ENCODE data around the gene AR.

The AR gene

DNA sequence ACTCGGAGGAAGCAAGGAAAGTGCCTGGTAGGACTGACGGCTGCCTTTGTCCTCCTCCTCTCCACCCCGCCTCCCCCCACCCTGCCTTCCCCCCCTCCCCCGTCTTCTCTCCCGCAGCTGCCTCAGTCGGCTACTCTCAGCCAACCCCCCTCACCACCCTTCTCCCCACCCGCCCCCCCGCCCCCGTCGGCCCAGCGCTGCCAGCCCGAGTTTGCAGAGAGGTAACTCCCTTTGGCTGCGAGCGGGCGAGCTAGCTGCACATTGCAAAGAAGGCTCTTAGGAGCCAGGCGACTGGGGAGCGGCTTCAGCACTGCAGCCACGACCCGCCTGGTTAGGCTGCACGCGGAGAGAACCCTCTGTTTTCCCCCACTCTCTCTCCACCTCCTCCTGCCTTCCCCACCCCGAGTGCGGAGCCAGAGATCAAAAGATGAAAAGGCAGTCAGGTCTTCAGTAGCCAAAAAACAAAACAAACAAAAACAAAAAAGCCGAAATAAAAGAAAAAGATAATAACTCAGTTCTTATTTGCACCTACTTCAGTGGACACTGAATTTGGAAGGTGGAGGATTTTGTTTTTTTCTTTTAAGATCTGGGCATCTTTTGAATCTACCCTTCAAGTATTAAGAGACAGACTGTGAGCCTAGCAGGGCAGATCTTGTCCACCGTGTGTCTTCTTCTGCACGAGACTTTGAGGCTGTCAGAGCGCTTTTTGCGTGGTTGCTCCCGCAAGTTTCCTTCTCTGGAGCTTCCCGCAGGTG, 637 bp downstream of the AR start:
- Histone ChIP-seq H3K27ac (ENCODE audit: low read depth, low read length) (no peak overlapping the region), H3K27me3 (ENCODE audit: insufficient read depth, low read length) (no peaks in the 10 kb centered on the region), H3K4me1 (ENCODE audit: control insufficient read depth, insufficient read depth, low read length, unreplicated experiment) (no peaks in the 10 kb centered on the region), H3K36me3 (ENCODE audit: insufficient read depth, low read length) (no peaks in the 10 kb centered on the region), H3K79me2 (ENCODE audit: control insufficient read depth, insufficient read depth, low read length, unreplicated experiment) (peaks cover 22% of the 10 kb centered on the region), H3K4me3 (ENCODE audit: low read depth, low read length) (peak overlapping the region; percentile 74), H2AFZ (ENCODE audit: low read length, unreplicated experiment) (peak overlapping the region; percentile 3)

- H3K36me3 ChIP-seq (ENCODE audit: insufficient read depth, low read length) = no peaks in the 10 kb centered on the region
- no peaks in the 10 kb centered on the region for H3K27me3 ChIP-seq (ENCODE audit: insufficient read depth, low read length)
- peak overlapping the region; percentile 16; the same call in 1 of the 2 replicates for H3K27ac ChIP-seq (ENCODE audit: low read depth, low read length)
- H3K79me2 ChIP-seq (ENCODE audit: control insufficient read depth, insufficient read depth, low read length, unreplicated experiment) = peaks cover 30% of the 10 kb centered on the region
- peak overlapping the region; percentile 3 for H2AFZ ChIP-seq (ENCODE audit: low read length, unreplicated experiment)
- no peaks in the 10 kb centered on the region for H3K4me1 ChIP-seq (ENCODE audit: control insufficient read depth, insufficient read depth, low read length, unreplicated experiment)
- peak overlapping the region; percentile 74 for H3K4me3 ChIP-seq (ENCODE audit: low read depth, low read length)
Measured at GRCh38 chrX:67545036-67545821, 1.4 kb downstream of the AR start.

DNA sequence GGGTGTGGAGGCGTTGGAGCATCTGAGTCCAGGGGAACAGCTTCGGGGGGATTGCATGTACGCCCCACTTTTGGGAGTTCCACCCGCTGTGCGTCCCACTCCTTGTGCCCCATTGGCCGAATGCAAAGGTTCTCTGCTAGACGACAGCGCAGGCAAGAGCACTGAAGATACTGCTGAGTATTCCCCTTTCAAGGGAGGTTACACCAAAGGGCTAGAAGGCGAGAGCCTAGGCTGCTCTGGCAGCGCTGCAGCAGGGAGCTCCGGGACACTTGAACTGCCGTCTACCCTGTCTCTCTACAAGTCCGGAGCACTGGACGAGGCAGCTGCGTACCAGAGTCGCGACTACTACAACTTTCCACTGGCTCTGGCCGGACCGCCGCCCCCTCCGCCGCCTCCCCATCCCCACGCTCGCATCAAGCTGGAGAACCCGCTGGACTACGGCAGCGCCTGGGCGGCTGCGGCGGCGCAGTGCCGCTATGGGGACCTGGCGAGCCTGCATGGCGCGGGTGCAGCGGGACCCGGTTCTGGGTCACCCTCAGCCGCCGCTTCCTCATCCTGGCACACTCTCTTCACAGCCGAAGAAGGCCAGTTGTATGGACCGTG, 2.2 kb downstream of the AR start:
- H3K4me3 ChIP-seq (ENCODE audit: low read depth, low read length) = peak overlapping the region; percentile 74
- peaks cover 32% of the 10 kb centered on the region for H3K79me2 ChIP-seq (ENCODE audit: control insufficient read depth, insufficient read depth, low read length, unreplicated experiment)
- H3K4me1 ChIP-seq (ENCODE audit: control insufficient read depth, insufficient read depth, low read length, unreplicated experiment) = no peaks in the 10 kb centered on the region
- H3K27ac ChIP-seq (ENCODE audit: low read depth, low read length) = peak overlapping the region; percentile 16; the same call in 1 of the 2 replicates
- no peaks in the 10 kb centered on the region for H3K27me3 ChIP-seq (ENCODE audit: insufficient read depth, low read length)
- H3K36me3 ChIP-seq (ENCODE audit: insufficient read depth, low read length) = no peaks in the 10 kb centered on the region
- H2AFZ ChIP-seq (ENCODE audit: low read length, unreplicated experiment) = no peak overlapping the region

GRCh38 chrX:67546496-67547423, 2.9 kb downstream of the AR start:
- Histone ChIP-seq H3K4me1 (ENCODE audit: control insufficient read depth, insufficient read depth, low read length, unreplicated experiment) (no peaks in the 10 kb centered on the region), H3K4me3 (ENCODE audit: low read depth, low read length) (peak overlapping the region; percentile 74), H3K27ac (ENCODE audit: low read depth, low read length) (peak overlapping the region; percentile 26), H3K36me3 (ENCODE audit: insufficient read depth, low read length) (no peaks in the 10 kb centered on the region), H3K27me3 (ENCODE audit: insufficient read depth, low read length) (no peaks in the 10 kb centered on the region), H2AFZ (ENCODE audit: low read length, unreplicated experiment) (peak overlapping the region; percentile 68), H3K79me2 (ENCODE audit: control insufficient read depth, insufficient read depth, low read length, unreplicated experiment) (peaks cover 34% of the 10 kb centered on the region)

GRCh38 chrX:67555578-67556203, 11.9 kb downstream of the AR start:
- no peaks in the 10 kb centered on the region for H3K27me3 ChIP-seq (ENCODE audit: insufficient read depth, low read length)
- no peak overlapping the region for H3K27ac ChIP-seq (ENCODE audit: low read depth, low read length)
- H3K79me2 ChIP-seq (ENCODE audit: control insufficient read depth, insufficient read depth, low read length, unreplicated experiment) = peaks cover 25% of the 10 kb centered on the region
- peaks cover 3% of the 10 kb centered on the region; the same call in 1 of the 2 replicates for H3K36me3 ChIP-seq (ENCODE audit: insufficient read depth, low read length)
- no peak overlapping the region for H3K4me3 ChIP-seq (ENCODE audit: low read depth, low read length)
- no peak overlapping the region for H2AFZ ChIP-seq (ENCODE audit: low read length, unreplicated experiment)
- peaks cover 3% of the 10 kb centered on the region for H3K4me1 ChIP-seq (ENCODE audit: control insufficient read depth, insufficient read depth, low read length, unreplicated experiment)

GRCh38 chrX:67558267-67558666, 14.4 kb downstream of the AR start:
- no peak overlapping the region for H3K27ac ChIP-seq (ENCODE audit: low read depth, low read length)
- H3K4me1 ChIP-seq (ENCODE audit: control insufficient read depth, insufficient read depth, low read length, unreplicated experiment) = peaks cover 6% of the 10 kb centered on the region
- peaks cover 15% of the 10 kb centered on the region for H3K79me2 ChIP-seq (ENCODE audit: control insufficient read depth, insufficient read depth, low read length, unreplicated experiment)
- H3K4me3 ChIP-seq (ENCODE audit: low read depth, low read length) = no peak overlapping the region
- H3K27me3 ChIP-seq (ENCODE audit: insufficient read depth, low read length) = no peaks in the 10 kb centered on the region
- no peak overlapping the region for H2AFZ ChIP-seq (ENCODE audit: low read length, unreplicated experiment)
- no peaks in the 10 kb centered on the region for H3K36me3 ChIP-seq (ENCODE audit: insufficient read depth, low read length)

DNA sequence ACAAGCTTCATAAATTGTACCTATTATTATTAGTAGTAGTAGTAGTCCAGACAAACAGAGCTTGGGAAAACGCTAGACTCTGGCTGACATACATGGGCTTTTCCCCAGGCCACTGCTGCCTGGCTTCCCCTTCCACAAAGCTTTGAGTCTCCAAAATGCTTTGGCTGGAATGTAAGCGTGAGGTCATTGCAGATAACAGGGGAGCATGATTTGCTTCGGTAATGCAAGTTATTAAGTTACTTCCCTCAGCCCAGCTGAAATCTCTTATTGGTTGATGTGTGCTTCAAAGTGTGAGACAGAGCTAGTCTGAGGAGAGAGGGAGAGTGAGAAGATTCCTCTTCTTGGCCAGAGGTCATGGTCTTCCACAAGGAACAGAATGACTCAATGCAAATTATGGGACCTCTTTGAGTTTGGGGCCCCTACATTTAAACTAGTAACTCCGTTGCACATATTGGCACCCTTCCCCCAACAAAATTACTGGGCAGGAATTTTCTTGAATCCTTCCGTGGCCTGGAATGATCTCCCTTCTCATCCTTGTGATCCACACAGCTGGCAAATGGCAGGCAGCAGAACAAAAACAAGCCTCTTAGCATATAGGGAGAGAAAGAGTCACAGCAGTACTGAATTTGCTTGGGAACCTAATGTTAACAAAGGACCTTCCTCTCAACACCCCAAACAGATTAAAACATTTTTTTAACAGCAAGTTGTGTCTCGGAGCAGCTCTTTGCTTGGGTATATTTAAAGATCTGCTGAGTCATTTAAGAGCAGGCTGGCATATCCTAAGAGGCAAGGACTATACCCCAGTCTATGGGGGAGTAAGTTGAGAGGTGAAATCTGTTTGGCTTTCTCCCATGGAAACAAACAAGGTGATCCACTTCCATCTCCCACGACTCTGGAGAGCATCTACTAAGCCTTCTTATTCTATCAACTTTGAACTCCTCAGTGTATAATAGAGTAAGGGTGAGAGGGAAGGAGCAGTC, 19.9 kb downstream of the AR start:
- H3K27me3 ChIP-seq (ENCODE audit: insufficient read depth, low read length) = no peaks in the 10 kb centered on the region
- H3K4me3 ChIP-seq (ENCODE audit: low read depth, low read length) = no peak overlapping the region
- H3K36me3 ChIP-seq (ENCODE audit: insufficient read depth, low read length) = no peaks in the 10 kb centered on the region
- no peaks in the 10 kb centered on the region for H3K79me2 ChIP-seq (ENCODE audit: control insufficient read depth, insufficient read depth, low read length, unreplicated experiment)
- H3K27ac ChIP-seq (ENCODE audit: low read depth, low read length) = peak overlapping the region; percentile 41; the same call in 1 of the 2 replicates
- H2AFZ ChIP-seq (ENCODE audit: low read length, unreplicated experiment) = peak overlapping the region; percentile 50
- H3K4me1 ChIP-seq (ENCODE audit: control insufficient read depth, insufficient read depth, low read length, unreplicated experiment) = peaks cover 14% of the 10 kb centered on the region

GRCh38 chrX:67564475-67564874, 20.7 kb downstream of the AR start:
- Histone ChIP-seq H3K79me2 (ENCODE audit: control insufficient read depth, insufficient read depth, low read length, unreplicated experiment) (no peaks in the 10 kb centered on the region), H2AFZ (ENCODE audit: low read length, unreplicated experiment) (no peak overlapping the region), H3K27ac (ENCODE audit: low read depth, low read length) (no peak overlapping the region), H3K4me1 (ENCODE audit: control insufficient read depth, insufficient read depth, low read length, unreplicated experiment) (peaks cover 14% of the 10 kb centered on the region), H3K4me3 (ENCODE audit: low read depth, low read length) (no peak overlapping the region), H3K27me3 (ENCODE audit: insufficient read depth, low read length) (no peaks in the 10 kb centered on the region), H3K36me3 (ENCODE audit: insufficient read depth, low read length) (no peaks in the 10 kb centered on the region)

- Histone ChIP-seq H3K79me2 (ENCODE audit: control insufficient read depth, insufficient read depth, low read length, unreplicated experiment) (no peaks in the 10 kb centered on the region), H3K4me1 (ENCODE audit: control insufficient read depth, insufficient read depth, low read length, unreplicated experiment) (peaks cover 10% of the 10 kb centered on the region), H3K27me3 (ENCODE audit: insufficient read depth, low read length) (no peaks in the 10 kb centered on the region), H3K36me3 (ENCODE audit: insufficient read depth, low read length) (no peaks in the 10 kb centered on the region), H3K4me3 (ENCODE audit: low read depth, low read length) (no peak overlapping the region), H3K27ac (ENCODE audit: low read depth, low read length) (no peak overlapping the region), H2AFZ (ENCODE audit: low read length, unreplicated experiment) (no peak overlapping the region)
Measured at GRCh38 chrX:67568769-67569168, 24.9 kb downstream of the AR start.
